ENCODE results near the gene MAP3K3.
A peak's percentile ranks its signal among the peaks of the same experiment; 100 is the strongest.

Gene MAP3K3

DNA sequence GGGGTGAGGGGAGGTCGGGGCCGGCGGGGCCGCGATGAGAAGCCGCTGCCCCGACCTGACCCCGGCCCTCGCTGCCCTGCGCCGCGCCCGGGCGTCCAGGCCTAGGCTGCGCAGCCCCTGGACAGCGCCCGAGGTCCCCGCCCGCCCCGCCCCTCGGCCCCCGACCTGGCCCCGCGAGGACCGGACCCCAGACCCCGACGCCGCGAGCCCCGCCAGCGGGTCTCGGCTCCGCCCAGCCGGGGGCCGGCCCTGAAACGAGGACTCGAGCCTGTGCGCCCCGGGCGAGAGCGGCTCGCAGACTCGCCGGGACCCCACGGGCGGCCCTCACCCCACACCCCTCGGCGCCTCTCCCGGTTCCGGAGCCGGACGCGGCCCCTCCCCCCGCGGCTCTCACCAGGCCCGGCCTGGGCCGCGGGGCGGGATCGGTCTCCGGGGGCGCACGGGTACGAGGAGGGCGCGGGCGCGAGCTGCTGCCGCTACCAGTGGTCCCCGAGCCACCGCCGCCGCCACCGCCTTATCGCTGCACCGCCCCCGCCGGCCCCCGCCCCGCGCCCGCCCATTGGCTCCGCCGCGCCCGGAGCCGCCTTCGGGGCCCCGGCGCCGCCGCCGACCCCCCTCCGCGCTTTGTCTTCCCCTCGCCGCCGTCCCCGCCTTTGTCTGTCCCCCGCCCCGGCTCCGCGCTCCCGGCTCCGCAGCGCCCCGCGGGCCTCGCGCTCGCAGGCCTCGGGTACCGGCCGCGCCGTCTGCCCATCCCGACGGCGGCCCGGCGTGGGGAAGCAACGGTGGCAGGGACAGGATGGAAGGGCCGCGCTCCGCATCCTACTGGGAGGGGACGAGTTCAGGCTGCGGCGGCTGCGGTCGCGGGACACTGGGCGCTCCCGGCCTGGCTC lies 77.7 kb downstream of the MAP3K3 start, which contains the start of gene LIMD2:
TSS of gene LIMD2 (minus strand) at position 488 of the 890 bp plus-strand sequence. CDS start 827 bp downstream, outside the sequence.
- Histone ChIP-seq H3K36me3 (ENCODE audit: control insufficient read depth in 2 of 2, insufficient read depth in 1 of 2, low read length in 2 of 2) (peaks cover 3 to 51% of the 10 kb centered on the region in 2 experiments; a peak in 2 of 3 replicates), H3K4me1 (ENCODE audit: control insufficient read depth, insufficient read depth, low read length) (peaks cover 3% of the 10 kb centered on the region; the same call in 1 of the 2 replicates), H3K9me3 (ENCODE audit: control insufficient read depth, insufficient read depth, low read depth, low read length) (no peaks in the 10 kb centered on the region), H3K27ac (ENCODE audit: extremely low read depth, low read depth, low read length) (peak within 1 kb of the TSS; percentile 91), H3K4me3 (ENCODE audit: low read depth, low read length) (peak within 1 kb of the TSS; percentile 55)
- POLR2A ChIA-PET, result interaction anchor here (1.3 to 1.5 kb wide), 2 partner anchors 10 to 78 kb away, joined by 5 to 7 read pairs; partner anchors contain the start of gene MAP3K3
- CTCF ChIA-PET, result no interaction called here
- TF ChIP-seq ZNF112 (tag by site-specific recombination; IDR thresholded peaks at IDR 0.05), result no peak
- no peak for TF ChIP-seq ZNF202 (tag by site-specific recombination; IDR thresholded peaks at IDR 0.05; ENCODE audit: borderline replicate concordance)
- TF ChIP-seq, protein P1, sequence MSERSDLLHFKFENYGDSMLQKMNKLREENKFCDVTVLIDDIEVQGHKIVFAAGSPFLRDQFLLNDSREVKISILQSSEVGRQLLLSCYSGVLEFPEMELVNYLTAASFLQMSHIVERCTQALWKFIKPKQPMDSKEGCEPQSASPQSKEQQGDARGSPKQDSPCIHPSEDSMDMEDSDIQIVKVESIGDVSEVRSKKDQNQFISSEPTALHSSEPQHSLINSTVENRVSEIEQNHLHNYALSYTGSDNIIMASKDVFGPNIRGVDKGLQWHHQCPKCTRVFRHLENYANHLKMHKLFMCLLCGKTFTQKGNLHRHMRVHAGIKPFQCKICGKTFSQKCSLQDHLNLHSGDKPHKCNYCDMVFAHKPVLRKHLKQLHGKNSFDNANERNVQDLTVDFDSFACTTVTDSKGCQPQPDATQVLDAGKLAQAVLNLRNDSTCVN (tag by site-specific recombination; optimal IDR thresholded peaks at IDR 0.05), result peak; percentile 39
- 0 out of 2 replicates have a peak, but pooled peaks have one; percentile 27 for TF ChIP-seq ZNF341 (tag by site-specific recombination; IDR thresholded peaks at IDR 0.05; ENCODE audit: low read depth)
- TF ChIP-seq ZSCAN30 (tag by site-specific recombination; IDR thresholded peaks at IDR 0.05), result 0 out of 2 replicates have a peak, but pooled peaks have one; percentile 6
- TF ChIP-seq IKZF3 (tag by site-specific recombination; IDR thresholded peaks at IDR 0.05), result 0 out of 2 replicates have a peak, but pooled peaks have one; percentile 19
- TF ChIP-seq, protein P2, sequence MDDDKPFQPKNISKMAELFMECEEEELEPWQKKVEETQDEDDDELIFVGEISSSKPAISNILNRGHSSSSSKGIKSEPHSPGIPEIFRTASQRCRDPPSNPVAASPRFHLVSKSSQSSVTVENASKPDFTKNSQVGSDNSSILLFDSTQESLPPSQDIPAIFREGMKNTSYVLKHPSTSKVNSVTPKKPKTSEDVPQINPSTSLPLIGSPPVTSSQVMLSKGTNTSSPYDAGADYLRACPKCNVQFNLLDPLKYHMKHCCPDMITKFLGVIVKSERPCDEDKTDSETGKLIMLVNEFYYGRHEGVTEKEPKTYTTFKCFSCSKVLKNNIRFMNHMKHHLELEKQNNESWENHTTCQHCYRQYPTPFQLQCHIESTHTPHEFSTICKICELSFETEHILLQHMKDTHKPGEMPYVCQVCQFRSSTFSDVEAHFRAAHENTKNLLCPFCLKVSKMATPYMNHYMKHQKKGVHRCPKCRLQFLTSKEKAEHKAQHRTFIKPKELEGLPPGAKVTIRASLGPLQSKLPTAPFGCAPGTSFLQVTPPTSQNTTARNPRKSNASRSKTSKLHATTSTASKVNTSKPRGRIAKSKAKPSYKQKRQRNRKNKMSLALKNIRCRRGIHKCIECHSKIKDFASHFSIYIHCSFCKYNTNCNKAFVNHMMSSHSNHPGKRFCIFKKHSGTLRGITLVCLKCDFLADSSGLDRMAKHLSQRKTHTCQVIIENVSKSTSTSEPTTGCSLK (tag by site-specific recombination; IDR thresholded peaks at IDR 0.05), result no peak

DNA sequence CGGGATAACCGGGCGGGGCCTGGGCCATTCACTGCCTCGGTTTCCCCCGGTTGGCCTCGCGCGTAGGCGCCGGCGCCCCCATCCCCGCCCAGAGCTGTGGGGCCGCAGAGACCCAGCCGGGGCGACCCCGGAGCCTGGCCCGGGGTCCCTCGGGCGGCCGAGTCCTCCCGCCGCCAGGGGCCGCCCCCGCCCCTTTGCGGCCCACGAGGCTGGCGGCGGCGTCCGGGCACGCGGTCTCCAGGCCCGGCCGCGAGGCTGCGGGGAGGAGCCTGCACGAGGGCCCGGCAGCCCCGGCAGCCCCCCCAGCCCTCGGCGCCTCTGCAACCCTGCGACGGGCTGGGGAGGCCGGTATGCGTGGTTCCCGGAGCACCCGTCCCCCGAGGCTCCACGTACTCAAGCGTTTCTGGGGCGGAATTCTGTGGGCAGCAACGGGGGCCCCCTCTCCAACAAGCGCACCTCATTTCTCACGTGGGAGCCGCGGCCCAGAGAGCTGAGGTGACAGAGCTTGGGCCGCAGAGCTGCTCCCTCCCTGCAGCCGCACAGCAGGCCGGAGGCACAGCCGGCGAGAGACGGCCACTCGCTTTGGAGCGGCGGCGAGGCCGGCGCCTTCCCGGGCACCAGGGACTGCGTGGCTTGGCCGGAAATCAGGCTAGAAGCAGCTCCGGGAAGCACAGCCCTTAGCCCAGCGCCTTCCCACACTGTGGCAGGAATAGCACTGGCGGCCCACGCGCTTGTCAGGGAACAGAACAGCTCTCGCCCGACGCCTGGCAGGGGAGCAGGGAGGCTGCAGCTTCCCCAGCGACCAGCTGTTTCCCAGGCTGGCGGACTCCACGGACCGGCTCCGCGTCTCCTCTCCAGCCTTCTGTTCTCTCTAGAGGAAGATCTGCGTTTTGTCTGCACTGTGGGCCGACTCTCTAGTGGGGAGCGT lies 78.6 kb downstream of the MAP3K3 start:
- ChIA-PET CTCF (interaction anchor here (0.6 to 1.0 kb wide), 4 partner anchors 12 to 275 kb away, joined by 3 to 5 read pairs (median 3); no protein-coding TSS in a partner anchor), POLR2A (interaction anchor here (1.3 to 1.5 kb wide), 2 partner anchors 10 to 79 kb away, joined by 5 to 7 read pairs; partner anchors contain the start of gene MAP3K3)
- Histone ChIP-seq H3K4me1 (ENCODE audit: control insufficient read depth, insufficient read depth, low read length) (peaks cover 3% of the 10 kb centered on the region; the same call in 1 of the 2 replicates), H3K4me3 (ENCODE audit: low read depth, low read length) (peak overlapping the region; percentile 55), H3K9me3 (ENCODE audit: control insufficient read depth, insufficient read depth, low read depth, low read length) (no peaks in the 10 kb centered on the region), H3K36me3 (ENCODE audit: control insufficient read depth in 2 of 2, insufficient read depth in 1 of 2, low read length in 2 of 2) (peaks cover 3 to 56% of the 10 kb centered on the region in 2 experiments; a peak in 2 of 3 replicates), H3K27ac (ENCODE audit: extremely low read depth, low read depth, low read length) (peak overlapping the region; percentile 91)
- TF ChIP-seq ZNF600 (tag by site-specific recombination; IDR thresholded peaks at IDR 0.05) (peak; percentile 38; the same call in 1 of the 2 replicates), ZNF843 (tag by site-specific recombination; IDR thresholded peaks at IDR 0.05) (no peak)

DNA sequence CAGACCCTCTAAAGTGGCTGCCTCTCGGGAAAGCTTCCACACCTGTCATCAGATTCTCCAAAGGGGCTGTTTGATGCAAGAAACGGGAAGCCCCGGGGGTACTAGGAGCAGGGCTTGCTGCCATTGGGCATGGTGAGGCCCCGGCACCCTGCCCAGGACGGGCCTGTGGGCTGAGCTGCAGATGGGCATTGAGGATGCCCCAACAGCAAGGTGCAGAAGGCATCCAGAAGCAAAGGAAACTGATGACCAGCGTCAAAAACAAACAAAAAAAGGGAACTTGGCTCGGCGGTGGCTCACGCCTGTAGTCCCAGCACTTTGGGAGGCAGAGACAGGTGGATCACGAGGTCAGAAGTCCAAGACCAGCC lies 79.2 kb downstream of the MAP3K3 start:
- POLR2A ChIA-PET, result interaction anchor here (1.4 kb wide), 1 partner anchor 41 kb away, joined by 4 read pairs; no protein-coding TSS in a partner anchor
- Histone ChIP-seq H3K36me3 (ENCODE audit: control insufficient read depth in 2 of 2, insufficient read depth in 1 of 2, low read length in 2 of 2) (peaks cover under 1 to 61% of the 10 kb centered on the region in 2 experiments; a peak in 1 of 3 replicates), H3K9me3 (ENCODE audit: control insufficient read depth, insufficient read depth, low read depth, low read length) (no peaks in the 10 kb centered on the region), H3K4me3 (ENCODE audit: low read depth, low read length) (no peak overlapping the region), H3K4me1 (ENCODE audit: control insufficient read depth, insufficient read depth, low read length) (peaks cover 3% of the 10 kb centered on the region; the same call in 1 of the 2 replicates), H3K27ac (ENCODE audit: extremely low read depth, low read depth, low read length) (no peak overlapping the region)
- CTCF ChIA-PET, result interaction anchor here (0.6 to 1.0 kb wide), 4 partner anchors 11 to 276 kb away, joined by 3 to 5 read pairs (median 3); no protein-coding TSS in a partner anchor
- TF ChIP-seq HOXD13 (CRISPR knock-in tag; IDR thresholded peaks at IDR 0.05; ENCODE audit: borderline replicate concordance) (no peak), ZNF302 (tag by site-specific recombination; IDR thresholded peaks at IDR 0.05; ENCODE audit: low read depth) (no peak), ZNF223 (tag by site-specific recombination; IDR thresholded peaks at IDR 0.05) (no peak), ZNF747 (tag by site-specific recombination; IDR thresholded peaks at IDR 0.05) (no peak), ZBTB17 (tag by site-specific recombination; IDR thresholded peaks at IDR 0.05) (no peak), ZNF658 (tag by site-specific recombination; IDR thresholded peaks at IDR 0.05) (no peak), ZNF335 (tag by site-specific recombination; conservative IDR thresholded peaks at IDR 0.05) (no peak)
- TF ChIP-seq, protein P3, sequence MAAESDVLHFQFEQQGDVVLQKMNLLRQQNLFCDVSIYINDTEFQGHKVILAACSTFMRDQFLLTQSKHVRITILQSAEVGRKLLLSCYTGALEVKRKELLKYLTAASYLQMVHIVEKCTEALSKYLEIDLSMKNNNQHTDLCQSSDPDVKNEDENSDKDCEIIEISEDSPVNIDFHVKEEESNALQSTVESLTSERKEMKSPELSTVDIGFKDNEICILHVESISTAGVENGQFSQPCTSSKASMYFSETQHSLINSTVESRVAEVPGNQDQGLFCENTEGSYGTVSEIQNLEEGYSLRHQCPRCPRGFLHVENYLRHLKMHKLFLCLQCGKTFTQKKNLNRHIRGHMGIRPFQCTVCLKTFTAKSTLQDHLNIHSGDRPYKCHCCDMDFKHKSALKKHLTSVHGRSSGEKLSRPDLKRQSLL (tag by site-specific recombination; IDR thresholded peaks at IDR 0.05), result no peak

Data from HEK293 (cell line).